Activated T-cell treated with anti-CD3 and anti-CD28 coated beads, Interleukin-2, amount 50 U/mL, for 48 hours (primary cell): ENCODE results near the gene KCNA1.

ENCODE experiments used
- DNase-seq, 2 experiments: peaks; one replicate each; pipeline ENCODE4 v3.0.0-alpha.2; 2020

Gene KCNA1

DNA sequence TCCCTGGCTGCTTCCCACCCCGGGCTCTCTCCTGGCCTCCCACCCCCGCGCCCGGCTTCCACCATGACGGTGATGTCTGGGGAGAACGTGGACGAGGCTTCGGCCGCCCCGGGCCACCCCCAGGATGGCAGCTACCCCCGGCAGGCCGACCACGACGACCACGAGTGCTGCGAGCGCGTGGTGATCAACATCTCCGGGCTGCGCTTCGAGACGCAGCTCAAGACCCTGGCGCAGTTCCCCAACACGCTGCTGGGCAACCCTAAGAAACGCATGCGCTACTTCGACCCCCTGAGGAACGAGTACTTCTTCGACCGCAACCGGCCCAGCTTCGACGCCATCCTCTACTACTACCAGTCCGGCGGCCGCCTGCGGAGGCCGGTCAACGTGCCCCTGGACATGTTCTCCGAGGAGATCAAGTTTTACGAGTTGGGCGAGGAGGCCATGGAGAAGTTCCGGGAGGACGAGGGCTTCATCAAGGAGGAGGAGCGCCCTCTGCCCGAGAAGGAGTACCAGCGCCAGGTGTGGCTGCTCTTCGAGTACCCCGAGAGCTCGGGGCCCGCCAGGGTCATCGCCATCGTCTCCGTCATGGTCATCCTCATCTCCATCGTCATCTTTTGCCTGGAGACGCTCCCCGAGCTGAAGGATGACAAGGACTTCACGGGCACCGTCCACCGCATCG lies 1.8 kb downstream of the KCNA1 start:
- no peak for DNase-seq

DNA sequence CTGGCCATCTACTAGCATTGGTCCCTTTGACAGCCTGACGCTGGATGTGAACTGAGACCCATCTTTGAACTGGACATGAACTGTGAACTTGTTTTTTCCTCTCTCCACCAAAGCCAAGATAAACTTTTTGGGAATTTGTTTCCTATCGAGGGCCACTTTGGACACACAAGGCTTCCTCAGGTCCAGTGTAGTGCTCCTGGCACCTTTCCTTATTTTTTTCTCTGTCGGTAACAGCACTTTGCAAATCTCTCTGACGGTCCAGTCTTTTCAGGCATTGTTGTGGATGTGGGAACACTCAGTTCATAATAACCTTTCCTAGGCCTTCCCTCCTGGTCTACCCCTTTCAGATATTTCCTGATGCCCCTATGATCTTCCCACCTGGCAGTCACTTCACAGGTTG lies 5.0 kb downstream of the KCNA1 start:
- DNase-seq = no peak

DNA sequence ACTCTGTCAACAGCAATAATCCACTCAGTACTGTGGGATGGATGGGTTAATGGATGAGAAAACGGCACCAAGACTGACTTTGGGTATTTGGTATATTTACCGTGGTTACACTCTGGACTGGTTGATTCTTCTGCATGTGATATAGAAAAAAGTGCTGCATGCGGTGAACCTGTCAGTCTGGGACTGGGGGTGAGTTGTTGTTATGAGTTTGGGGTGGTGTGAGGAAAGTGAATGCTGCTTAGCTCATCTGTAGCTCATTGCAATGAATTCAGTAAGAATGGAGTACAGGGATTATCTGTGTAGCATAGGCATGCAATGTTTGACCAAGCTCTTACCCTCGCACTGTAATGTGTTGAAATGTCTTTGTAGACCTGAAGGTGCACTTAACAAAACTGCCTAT lies 6.0 kb downstream of the KCNA1 start:
- no peak for DNase-seq

DNA sequence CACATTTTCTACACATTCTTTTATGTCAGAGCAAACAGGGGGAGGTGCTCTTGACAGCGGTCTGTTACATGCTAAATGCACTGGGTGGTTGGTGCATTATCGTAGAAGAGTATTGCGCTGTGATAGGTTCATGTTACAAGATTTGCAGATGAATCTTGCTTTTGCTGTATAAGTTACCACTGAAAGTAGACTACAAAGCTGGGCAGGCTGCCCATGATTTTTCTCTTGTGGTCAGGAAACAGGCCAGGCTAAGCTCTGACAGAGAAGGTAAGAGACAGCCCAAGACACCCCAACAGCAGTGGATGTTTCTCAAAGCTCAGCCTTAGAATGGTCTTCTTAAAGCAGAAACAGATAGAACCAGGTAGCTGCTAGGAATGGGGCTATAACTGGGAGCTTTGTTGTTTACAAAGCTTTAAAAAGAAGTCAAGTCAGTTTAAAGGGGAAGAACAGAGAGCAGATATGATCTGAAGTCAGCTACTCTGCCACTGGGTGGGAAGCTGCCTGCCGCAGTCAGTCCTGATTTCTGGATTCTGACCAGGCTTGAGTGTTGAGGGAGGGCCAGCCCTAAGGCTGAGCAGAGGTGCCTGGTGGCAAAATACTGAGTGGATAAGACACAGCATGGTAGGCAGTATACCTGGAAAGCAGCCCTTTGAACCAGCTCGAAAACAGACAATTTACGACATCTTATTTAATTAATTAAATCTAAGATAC lies 9.4 kb downstream of the KCNA1 start:
- DNase-seq = no peak

DNA sequence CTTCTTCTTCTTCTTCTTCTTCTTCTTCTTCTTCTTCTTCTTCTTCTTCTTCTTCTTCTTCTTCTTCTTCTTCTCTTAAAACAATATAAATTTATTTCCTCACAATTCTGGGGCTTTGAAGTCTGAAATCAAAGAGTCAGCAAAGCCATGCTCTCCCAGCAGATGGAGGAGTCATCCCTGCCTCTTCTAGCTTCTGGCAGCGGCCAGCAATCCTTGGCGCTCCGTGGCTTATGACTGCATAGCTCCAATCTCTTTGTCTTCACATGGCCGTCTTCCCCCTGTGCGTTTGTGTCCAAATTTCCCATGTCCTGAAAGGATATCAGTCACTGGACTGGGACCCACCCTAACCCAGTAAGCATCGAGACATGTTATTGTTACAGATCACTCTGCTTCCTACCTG lies 22.9 kb downstream of the KCNA1 start:
- no peak for DNase-seq

DNA sequence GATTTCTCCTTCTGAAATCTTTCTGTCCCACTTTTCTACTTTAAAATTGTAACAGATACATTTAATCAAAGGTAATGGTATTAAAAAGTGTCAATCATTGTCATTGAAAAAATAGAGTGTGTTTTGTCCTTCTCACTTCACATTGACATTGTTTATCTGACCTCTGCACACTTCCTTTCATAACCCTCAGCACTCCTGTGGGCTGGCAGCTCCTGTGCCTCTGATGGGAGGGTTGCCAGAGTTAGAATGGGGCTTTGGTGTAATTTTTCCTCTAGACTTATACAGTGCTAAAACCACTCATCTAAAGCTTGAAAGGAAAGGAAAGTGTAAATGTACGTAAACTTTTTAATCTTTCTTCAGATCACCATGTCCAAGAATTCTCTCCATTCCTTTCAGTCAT lies 23.7 kb downstream of the KCNA1 start:
- DNase-seq = no peak

DNA sequence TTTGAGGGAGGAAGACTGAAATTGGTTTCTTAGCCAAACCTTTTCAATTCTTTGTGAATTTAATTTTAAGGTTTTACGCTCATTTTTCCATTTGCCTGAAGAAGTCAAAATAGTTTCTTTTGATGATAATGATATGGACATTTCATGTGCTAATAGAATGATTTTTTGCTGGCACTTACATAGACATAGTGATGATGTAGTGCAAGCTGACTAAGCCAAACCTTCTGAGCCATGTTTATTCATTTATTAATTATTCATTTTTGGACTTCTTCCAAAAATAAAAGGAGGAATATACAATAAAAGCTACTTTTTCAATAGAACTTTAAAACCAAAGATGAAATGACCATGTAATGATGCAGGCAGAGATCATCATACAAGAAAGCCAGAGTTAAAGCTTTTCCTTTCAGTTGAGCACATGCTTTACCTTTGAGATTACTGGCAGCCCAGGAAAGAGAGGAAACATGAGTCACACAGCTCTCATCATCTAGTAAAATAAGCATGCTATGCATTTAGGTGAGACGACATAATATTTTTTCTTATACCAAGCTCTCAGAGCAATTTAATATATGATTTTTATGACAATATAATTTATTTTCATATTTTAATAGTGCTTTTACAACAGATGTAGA lies 24.8 kb downstream of the KCNA1 start:
- no peak for DNase-seq

DNA sequence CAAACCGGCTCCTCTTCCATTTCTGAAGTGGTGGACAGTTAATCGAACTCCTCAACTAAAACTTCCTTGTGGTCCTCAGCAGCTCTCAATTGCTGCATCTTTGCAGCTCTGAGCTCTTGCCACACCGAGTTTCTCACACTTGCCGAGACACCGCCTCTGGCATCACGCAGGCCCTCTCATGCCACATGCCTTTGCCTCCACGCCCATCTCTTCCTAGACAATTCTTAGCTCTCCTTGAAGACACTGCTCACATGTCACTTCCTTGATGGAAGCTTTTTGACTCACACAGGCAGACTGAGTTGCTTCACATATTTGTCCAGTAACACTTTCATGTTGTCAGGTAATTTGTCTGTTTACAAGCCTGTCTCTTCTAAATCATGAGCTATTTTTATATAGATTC lies 29.2 kb downstream of the KCNA1 start:
- no peak for DNase-seq

DNA sequence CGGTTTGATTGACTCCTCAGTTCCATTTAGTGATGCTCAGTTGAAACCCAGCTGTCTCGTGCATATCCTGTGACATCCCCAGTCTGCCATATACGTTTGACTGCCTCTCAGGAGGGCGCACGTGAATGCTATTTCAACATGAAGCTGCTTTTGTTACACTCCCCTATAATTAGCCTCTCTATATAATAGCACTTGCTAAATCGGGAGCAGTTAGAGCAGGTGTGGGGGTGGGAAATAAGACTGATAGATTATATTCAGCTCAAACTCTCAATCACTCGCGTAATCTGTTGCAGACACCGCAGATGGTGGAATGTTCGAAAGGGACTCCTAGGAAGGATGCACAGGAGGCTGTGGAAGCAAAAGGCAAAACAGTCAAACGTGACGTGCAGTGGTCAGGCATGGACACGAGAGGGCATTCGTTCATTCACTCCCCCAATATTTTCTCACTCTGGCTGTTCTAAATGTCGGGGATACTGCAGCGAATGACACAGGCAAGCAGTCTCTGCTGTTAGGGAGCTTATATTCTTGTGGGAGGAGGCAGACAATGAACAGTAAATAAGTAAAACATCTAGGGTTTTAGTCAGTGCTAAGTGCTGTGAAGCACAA lies 29.8 kb downstream of the KCNA1 start:
- no peak for DNase-seq

DNA sequence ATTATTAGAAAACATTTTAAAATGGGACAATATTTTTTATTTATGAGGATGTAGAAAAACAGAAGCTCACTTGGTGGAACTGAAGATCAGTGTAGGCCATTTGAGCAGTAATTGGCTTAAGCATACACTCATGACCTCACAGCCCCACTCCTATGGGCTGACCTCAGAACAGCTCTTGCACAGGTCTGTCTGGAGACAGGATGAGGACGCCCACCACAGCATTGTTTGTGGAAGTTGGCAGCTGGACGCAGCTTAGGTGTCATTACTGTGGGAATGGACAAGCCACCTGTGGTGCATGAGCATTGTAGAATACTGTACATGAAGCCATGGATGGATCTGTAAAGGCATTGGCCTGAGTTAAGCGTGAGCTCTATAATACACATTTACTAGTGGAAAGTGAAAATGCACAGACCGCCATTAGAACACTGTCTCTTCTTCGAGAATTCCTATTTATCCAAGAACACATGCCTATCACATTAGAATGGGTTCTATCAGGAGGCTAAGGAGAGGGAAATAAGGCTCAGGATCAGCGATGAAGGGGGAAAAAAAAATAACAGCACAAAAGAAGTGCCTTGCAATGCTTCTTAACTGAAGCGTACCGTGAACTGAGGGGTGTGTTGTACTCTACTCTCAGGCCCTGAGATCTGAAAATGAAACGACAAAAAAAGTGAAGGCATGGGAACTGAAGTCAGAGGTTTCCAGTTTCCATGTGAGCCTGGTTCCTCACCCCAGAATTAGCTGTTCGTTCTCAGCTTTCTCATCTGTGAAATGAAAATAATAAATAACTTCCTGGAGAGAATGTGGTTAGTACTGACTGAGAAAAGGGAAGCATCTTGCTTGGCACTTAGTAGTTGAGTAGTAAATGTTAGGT lies 33.6 kb downstream of the KCNA1 start:
- no peak for DNase-seq

DNA sequence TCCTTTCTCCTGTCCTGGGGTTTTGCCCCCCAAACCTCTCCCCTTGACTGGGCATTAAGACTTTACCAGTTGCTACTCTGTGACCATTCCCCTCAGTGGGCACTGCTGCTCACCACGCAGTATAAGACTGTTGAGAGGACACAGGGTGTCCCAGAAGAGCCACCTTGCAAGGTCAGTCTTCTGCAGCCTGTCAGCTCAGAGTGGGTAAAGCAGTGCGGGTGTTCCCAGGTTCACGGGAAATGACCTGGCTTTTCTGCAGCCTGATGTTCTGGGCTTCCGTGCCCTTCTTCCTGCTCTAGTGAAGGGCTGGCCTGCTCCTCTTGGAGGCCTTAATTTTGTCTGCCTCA lies 34.2 kb downstream of the KCNA1 start:
- no peak for DNase-seq

DNA sequence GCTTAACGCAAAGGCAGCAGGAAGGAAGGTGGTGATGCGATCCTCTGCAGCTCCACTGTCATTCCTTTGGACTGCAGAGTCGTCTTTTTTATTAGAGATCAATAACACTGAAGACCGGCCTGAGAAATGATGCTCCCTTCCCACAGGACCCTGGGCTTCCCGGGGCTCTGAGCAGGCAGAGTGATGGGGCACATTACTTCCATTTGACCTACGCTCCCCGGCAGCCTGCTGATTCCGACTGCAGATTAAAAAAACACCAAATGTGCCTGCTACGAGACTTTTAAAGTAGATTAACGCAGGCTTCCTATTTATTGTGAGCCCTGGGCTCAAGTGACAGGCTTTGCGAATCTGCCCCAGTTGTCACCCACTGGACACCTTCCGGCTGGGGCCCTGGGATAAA lies 37.5 kb downstream of the KCNA1 start:
- DNase-seq = no peak

DNA sequence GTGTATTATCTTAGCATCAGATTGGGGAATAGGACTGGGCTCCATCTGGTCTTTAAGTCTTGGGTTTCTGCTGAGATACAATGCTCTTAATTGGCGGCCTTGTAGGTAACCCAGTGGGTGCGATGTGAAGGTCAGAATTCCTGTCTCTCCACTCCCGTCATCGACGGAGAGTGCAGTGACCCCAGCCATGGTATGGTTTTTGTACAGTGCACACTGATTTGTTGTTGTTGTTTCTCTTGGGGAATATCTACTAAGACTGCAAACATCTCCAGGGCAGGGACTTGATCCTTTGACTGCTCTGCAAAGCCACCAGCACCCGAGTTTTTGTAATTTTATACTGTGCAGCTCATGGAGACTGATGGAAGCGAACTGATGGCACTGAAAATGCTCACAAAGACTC lies 41.4 kb downstream of the KCNA1 start:
- DNase-seq = no peak

DNA sequence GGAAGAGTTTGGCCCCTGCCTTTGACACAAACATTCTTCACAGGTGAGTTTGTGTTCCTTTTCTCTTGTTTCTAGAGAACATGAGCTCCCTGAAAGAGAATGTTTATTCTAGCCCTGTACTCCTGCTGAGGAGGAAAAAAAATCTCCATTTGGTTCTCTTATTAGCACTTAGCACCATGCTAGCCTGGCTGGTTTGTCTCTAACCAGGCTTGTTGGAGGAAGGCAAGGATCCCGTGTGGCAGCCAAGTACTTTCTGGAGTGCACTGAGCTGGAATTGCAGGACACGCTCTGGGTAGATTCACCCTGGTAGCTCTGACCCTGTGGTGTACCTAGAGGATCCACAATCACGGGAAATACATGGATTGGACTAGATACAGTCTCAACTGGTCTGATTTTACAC lies 41.9 kb downstream of the KCNA1 start:
- no peak for DNase-seq

DNA sequence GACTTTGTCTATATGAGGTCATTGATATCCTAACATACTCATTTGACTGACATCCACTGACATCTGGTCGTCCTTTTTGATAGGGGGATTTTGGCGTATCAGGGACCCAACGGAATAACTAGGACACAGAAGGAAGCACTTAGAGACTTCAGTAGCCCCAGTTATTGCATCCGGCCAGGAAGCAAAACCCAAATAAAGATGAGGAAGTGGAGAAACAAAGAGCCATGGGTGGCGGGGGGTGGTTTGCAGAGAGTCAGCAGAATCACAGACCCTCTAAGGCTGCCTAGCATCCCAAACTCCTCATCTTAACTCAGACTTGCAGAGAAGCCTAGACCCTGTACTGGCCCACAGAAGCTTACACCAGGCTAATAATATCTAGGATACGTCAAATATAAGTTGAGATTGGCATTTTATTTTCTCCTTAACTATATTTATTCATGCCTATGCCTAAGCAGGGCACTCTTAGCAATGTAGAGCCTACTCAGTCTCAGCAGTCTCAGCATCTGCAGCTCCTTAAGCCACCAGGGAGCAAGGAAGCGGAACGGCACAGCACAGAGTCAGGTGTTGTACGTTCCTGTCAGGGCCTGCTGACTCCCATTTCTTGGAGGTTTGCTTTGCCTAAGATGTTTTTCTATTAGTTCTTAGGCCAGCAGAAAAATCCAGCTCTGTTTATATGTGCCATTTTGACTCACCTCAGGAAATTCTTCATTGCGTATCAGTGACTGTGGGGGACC lies 45.1 kb downstream of the KCNA1 start:
- no peak for DNase-seq

DNA sequence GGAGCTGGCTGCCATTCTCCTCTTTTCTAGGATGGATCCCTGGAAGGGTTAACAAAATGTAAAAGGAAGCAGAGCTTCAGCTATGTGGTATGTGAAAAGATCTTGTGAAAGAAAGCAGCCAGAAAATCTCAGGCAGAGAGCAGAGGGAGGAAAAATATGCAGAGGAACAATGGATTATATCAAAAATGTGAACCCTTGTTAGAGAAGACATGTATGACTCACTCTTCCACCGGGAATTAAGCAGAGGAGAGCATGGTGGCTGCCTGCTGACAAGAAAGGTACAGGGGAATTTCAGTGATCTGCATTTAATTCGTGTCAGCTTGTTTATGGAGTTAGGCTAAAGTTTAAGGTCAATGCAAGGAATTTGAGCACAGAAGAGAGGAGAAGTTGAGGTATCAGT lies 46.3 kb downstream of the KCNA1 start:
- no peak for DNase-seq

DNA sequence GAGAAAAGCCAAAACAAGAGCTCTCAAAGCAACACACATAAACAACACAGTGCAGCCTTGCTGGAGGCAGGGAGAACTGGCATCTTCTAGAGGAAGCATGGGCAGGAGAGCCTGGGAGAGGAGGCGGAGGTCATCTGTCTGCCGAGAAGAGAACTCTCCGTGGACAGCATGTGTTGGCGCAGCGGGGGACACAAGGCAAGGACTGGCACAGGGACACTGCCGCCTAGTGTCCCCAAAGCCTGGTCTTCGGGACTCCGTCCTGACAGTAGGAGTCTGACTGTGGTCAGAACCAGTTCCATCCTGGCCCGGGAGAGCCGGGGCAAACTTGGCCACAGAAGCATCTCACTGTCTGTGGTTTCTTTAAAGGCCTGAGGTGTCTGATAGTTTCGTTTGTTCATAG lies 47.3 kb downstream of the KCNA1 start:
- DNase-seq = no peak

DNA sequence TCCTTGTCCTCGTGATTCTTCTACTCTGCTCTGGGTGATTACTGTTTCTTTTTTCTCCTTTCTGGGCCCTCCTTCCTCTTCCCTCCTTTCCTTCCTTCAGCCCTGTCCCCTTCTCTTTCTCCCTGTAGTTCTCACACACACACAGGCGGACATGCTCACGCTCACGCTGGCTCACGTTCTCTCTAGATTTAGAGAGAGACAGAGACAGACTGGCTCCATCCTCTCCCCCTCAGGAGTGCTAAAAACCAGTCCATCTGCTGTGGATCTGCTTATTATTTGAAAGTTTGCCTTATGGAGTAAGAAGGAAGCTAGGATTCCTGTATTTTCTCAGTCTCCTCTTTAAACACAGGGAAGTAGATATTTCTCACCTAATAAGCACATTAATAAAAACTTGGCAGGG lies 48.1 kb downstream of the KCNA1 start:
- no peak for DNase-seq

DNA sequence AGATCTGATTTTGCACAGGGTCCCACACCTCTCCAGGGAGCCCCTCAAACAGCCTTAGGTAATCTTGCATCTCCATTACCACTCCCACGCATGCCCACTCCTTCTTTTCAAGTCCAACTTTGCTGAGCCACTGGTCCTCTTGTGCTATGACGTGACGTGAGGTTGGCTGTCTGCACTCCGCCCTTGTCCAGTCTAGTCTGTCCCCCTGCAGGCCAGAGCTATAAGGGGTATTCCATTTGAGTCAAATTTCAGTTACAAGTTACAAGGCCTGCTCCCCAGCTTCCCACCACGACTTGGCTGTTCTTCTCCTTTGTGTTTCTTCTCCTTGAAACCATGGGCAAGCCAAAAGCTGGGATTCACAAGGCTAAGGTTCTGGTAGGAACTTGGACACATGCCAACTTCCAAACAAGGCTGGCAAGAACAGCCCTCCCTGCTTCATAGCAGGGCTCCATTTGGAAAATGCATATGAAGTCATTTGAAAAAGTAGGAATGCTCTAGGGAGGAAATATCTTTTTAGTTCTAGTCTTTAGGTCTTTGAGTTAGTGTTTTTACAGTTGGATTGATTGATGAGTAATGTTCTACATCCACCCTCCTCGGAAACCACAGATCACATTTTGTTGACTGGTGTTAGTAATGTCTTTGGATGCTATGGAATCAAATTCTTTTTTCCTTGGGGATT lies 49.1 kb downstream of the KCNA1 start:
- DNase-seq = no peak

DNA sequence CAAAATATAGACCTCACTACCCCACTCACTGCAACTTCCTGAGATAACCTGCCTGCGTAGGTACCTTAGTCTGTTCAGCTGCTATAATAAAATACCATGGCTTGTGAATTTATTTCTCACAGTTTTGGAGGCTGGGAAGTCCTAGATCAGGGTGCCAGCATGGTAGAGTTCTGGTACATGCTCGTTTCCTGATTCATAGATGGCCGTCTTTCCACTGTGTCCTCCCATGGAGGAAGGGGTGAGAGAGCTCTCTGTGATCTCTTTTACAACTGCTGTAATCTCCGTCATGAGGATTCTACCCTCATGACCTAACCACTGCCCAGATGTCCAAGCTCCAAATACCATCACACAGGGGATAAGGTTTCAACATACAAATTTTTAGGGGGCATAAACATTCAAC lies 49.7 kb downstream of the KCNA1 start:
- no peak for DNase-seq

DNA sequence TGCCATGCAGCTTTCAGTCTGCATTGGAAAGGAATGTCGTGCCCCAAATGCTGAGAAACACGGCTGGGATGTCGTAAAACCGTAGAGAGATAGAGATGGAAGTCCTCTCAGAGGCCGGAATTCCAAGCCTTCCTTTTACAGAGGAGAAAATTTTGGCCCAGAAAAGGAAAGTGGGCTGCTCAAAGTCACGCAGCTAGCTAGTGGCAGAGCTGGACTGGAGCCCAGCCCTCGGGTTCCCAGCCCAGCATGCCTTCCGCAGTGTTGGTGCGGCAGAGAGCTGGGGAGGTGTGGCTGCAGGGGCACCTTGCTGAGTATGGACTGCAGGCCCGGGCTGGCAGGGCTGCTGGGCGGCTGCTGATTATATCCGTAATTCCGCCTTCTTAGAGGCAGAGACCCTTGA lies 50.3 kb downstream of the KCNA1 start:
- DNase-seq = no peak

DNA sequence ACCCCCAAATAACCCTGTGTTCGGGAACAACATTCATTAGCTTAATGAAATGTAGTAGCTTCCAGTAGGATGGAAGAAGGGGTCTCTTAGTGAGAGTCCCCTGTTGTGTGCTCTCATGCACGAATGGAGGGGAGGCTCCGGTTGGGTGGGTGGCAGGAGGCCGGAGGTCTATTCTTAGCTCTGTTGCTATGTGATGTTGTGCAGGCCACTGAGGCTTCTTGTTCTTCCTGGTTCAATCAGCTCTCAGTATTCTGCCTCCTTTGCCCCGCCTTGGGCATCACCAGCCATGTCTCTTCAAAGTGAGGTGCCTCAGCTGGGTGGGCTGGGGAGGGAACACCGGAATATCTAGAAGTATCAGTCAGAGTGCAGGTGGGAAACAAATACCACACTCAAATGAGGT lies 50.8 kb downstream of the KCNA1 start:
- no peak for DNase-seq
